Neutrophil (primary cell): ENCODE data around the gene HPS3.
"Not testable (repeated sequence)": the region's sequence is repeated elsewhere in the genome, so short reads cannot be mapped to it uniquely, and the experiment has no call there.

Experiments used
- H3K27ac ChIP-seq: fragments of 200-600 bp; sonication (generic); 2 replicates; pipeline ENCODE4 v1.5.1; 2016; ENCODE audit warnings: mild to moderate bottlenecking, moderate library complexity
- H3K27me3 ChIP-seq: fragments of 200-600 bp; sonication (generic); 2 replicates; pipeline ENCODE4 v1.6.0; 2016; ENCODE audit warnings: mild to moderate bottlenecking
- H3K36me3 ChIP-seq: fragments of 200-600 bp; sonication (generic); 2 replicates; pipeline ENCODE4 v1.5.1; 2017
- H3K4me1 ChIP-seq, 2 experiments: fragments of 200-600 bp in 1 of 2; sonication (generic) in 1 of 2; 1 replicate in 1 of 2; 2 replicates in 1 of 2; pipeline versions ENCODE4 v1.5.1 to v1.6.1; 2013 to 2016; ENCODE audit warnings: low read depth in 1 of 2, low read length in 1 of 2, mild to moderate bottlenecking in 1 of 2, moderate library complexity in 1 of 2; ENCODE audit not compliant: control insufficient read depth in 1 of 2, insufficient read depth in 1 of 2
- H3K4me3 ChIP-seq, 2 experiments: fragments of 200-600 bp in 1 of 2; sonication (generic) in 1 of 2; 1 replicate in 1 of 2; 2 replicates in 1 of 2; pipeline ENCODE4 v1.5.1; 2013 to 2016; ENCODE audit warnings: low read depth in 1 of 2, low read length in 1 of 2, mild to moderate bottlenecking in 1 of 2, moderate library complexity in 1 of 2
- H3K9me3 ChIP-seq: fragments of 200-600 bp; sonication (generic); 2 replicates; pipeline ENCODE4 v1.5.1; 2016
- CTCF ChIP-seq: fragments of 200-600 bp; sonication (generic); IDR thresholded peaks from 2 replicates; pipeline ENCODE4 v1.5.1; 2016; ENCODE audit warnings: antibody characterized with exemption

HPS3 gene

GRCh38 chr3:149188494-149188893 is 59.1 kb downstream of the HPS3 start:
- Histone ChIP-seq H3K4me3 (no peak overlapping the region), H3K27me3 (no peaks in the 10 kb centered on the region), H3K36me3 (no peaks in the 10 kb centered on the region), H3K9me3 (no peaks in the 10 kb centered on the region), H3K4me1 (no peaks in the 10 kb centered on the region), H3K27ac (no peak overlapping the region)
- no peak for TF ChIP-seq CTCF

GRCh38 chr3:149195221-149195620 is 65.8 kb downstream of the HPS3 start:
- Histone ChIP-seq H3K9me3 (no peaks in the 10 kb centered on the region), H3K27me3 (peaks cover 26% of the 10 kb centered on the region), H3K4me3 (no peak overlapping the region), H3K36me3 (no peaks in the 10 kb centered on the region), H3K27ac (no peak overlapping the region), H3K4me1 (no peaks in the 10 kb centered on the region)
- TF ChIP-seq CTCF = no peak

GRCh38 chr3:149196805-149197592 is 67.6 kb downstream of the HPS3 start:
- not testable (repeated sequence) for H3K27ac ChIP-seq, H3K36me3 ChIP-seq, H3K4me3 ChIP-seq, H3K4me1 ChIP-seq, H3K9me3 ChIP-seq
- peaks cover 26% of the 10 kb centered on the region for H3K27me3 ChIP-seq

- H3K27me3 ChIP-seq = peaks cover 26% of the 10 kb centered on the region
- no peaks in the 10 kb centered on the region for H3K9me3 ChIP-seq
- no peak overlapping the region for H3K4me3 ChIP-seq
- H3K27ac ChIP-seq = no peak overlapping the region
- no peaks in the 10 kb centered on the region for H3K4me1 ChIP-seq
- H3K36me3 ChIP-seq = no peaks in the 10 kb centered on the region
- no peak for TF ChIP-seq CTCF
Measured at GRCh38 chr3:149197669-149198068, 68.2 kb downstream of the HPS3 start.

GRCh38 chr3:149198611-149199010 is 69.2 kb downstream of the HPS3 start:
- H3K9me3 ChIP-seq = no peaks in the 10 kb centered on the region
- H3K36me3 ChIP-seq = no peaks in the 10 kb centered on the region
- no peak overlapping the region for H3K27ac ChIP-seq
- TF ChIP-seq CTCF = no peak
- no peak overlapping the region for H3K4me3 ChIP-seq
- peaks cover 26% of the 10 kb centered on the region for H3K27me3 ChIP-seq
- peaks cover 5 to 6% of the 10 kb centered on the region in 2 experiments for H3K4me1 ChIP-seq

- peaks cover 26% of the 10 kb centered on the region for H3K27me3 ChIP-seq
- H3K4me3 ChIP-seq = no peak overlapping the region
- peaks cover 13% of the 10 kb centered on the region in 2 experiments for H3K4me1 ChIP-seq
- H3K36me3 ChIP-seq = no peaks in the 10 kb centered on the region
- no peaks in the 10 kb centered on the region for H3K9me3 ChIP-seq
- no peak for TF ChIP-seq CTCF
- H3K27ac ChIP-seq = no peak overlapping the region
Measured at GRCh38 chr3:149199474-149199873, 70.0 kb downstream of the HPS3 start.
